HEK293 (cell line): ENCODE results near the gene SUFU.

Source experiments
- CTCF ChIA-PET: fragments of 350-600 bp; formaldehyde crosslinking; extraction: SDS; loops from one replicate; lab custom pipeline; 2021; ENCODE audit warnings: antibody characterized with exemption; lab: Yijun Ruan, JAX
- POLR2A ChIA-PET: fragments of 300-600 bp; formaldehyde crosslinking; extraction: SDS; loops from one replicate; lab custom pipeline; 2020; ENCODE audit warnings: antibody characterized with exemption, inconsistent platforms; lab: Yijun Ruan, JAX
- H3K27ac ChIP-seq: fragments of 200-500 bp; sonication (Bioruptor generic); 2 replicates; pipeline ENCODE4 v1.5.1; 2014; ENCODE audit warnings: low read depth, low read length, control low read depth, inconsistent platforms; ENCODE audit errors: extremely low read depth
- H3K36me3 ChIP-seq, 2 experiments: fragments of 200-500 bp in 1 of 2; sonication (Bioruptor generic) in 1 of 2; 1 replicate in 1 of 2; 2 replicates in 1 of 2; pipeline ENCODE4 v1.5.1; 2014 to 2017; ENCODE audit warnings: inconsistent platforms in 2 of 2, low read length in 2 of 2; ENCODE audit not compliant: control insufficient read depth in 2 of 2, insufficient read depth in 1 of 2
- H3K4me1 ChIP-seq: fragments of 200-500 bp; sonication (Bioruptor generic); 2 replicates; pipeline ENCODE4 v1.5.1; 2014; ENCODE audit warnings: mild to moderate bottlenecking, low read length, inconsistent platforms; ENCODE audit not compliant: control insufficient read depth, insufficient read depth
- H3K4me3 ChIP-seq: 2 replicates; pipeline ENCODE4 v1.5.1; 2011; ENCODE audit warnings: low read depth, mild to moderate bottlenecking, control low read depth, low read length, moderate library complexity
- H3K9me3 ChIP-seq: fragments of 200-500 bp; sonication (Bioruptor generic); 2 replicates; pipeline ENCODE4 v1.5.1; 2014; ENCODE audit warnings: low read depth, low read length, inconsistent platforms; ENCODE audit not compliant: control insufficient read depth, insufficient read depth
- FEZF1 ChIP-seq: fragments of 450-650 bp; formaldehyde crosslinking; IDR thresholded peaks from 2 replicates; pipeline ENCODE4 v1.5.1; 2016; ENCODE audit warnings: missing biosample characterization, missing genetic modification characterization
- MZF1 ChIP-seq: fragments of 450-650 bp; formaldehyde crosslinking; IDR thresholded peaks from 2 replicates; pipeline ENCODE4 v1.5.1; 2017; ENCODE audit warnings: missing biosample characterization, missing genetic modification characterization, borderline replicate concordance
- PRDM4 ChIP-seq: fragments of 450-650 bp; formaldehyde crosslinking; IDR thresholded peaks from 2 replicates; pipeline ENCODE4 v1.5.1; 2017; ENCODE audit warnings: missing biosample characterization, missing genetic modification characterization
- SALL2 ChIP-seq: fragments of 450-650 bp; formaldehyde crosslinking; IDR thresholded peaks from 2 replicates; pipeline ENCODE4 v1.5.0; 2017; ENCODE audit warnings: missing biosample characterization, mild to moderate bottlenecking, missing genetic modification characterization, borderline replicate concordance
- TCF7L2 ChIP-seq: IDR thresholded peaks from 2 replicates; pipeline ENCODE4 v1.6.1; 2011; ENCODE audit warnings: low read depth, mild to moderate bottlenecking, inconsistent platforms, low read length, moderate library complexity, borderline replicate concordance
- ZNF155 ChIP-seq: fragments of 450-650 bp; formaldehyde crosslinking; IDR thresholded peaks from 2 replicates; pipeline ENCODE4 v1.5.1; 2016; ENCODE audit warnings: missing biosample characterization, missing genetic modification characterization
- ZNF174 ChIP-seq: fragments of 450-650 bp; formaldehyde crosslinking; IDR thresholded peaks from 2 replicates; pipeline ENCODE4 v1.5.0; 2017; ENCODE audit warnings: missing biosample characterization, mild to moderate bottlenecking, missing genetic modification characterization
- ZNF184 ChIP-seq: fragments of 450-650 bp; IDR thresholded peaks from 2 replicates; pipeline ENCODE4 v1.5.1; 2018; ENCODE audit warnings: missing biosample characterization, mild to moderate bottlenecking, missing genetic modification characterization
- ZNF24 ChIP-seq: fragments of 450-650 bp; formaldehyde crosslinking; IDR thresholded peaks from 2 replicates; pipeline ENCODE4 v1.5.1; 2016; ENCODE audit warnings: missing biosample characterization, missing genetic modification characterization
- ZNF274 ChIP-seq, 2 experiments: fragments of 200-500 bp in 1 of 2; fragments of 450-650 bp in 1 of 2; sonication (Bioruptor generic) in 1 of 2; formaldehyde crosslinking in 1 of 2; IDR thresholded peaks; 2 replicates each; pipeline versions ENCODE4 v1.5.1 to v1.6.1; 2014 to 2016; ENCODE audit warnings: borderline replicate concordance in 1 of 2, inconsistent platforms in 1 of 2, low read length in 1 of 2, missing biosample characterization in 1 of 2, missing genetic modification characterization in 1 of 2
- ZNF280C ChIP-seq: fragments of 450-650 bp; formaldehyde crosslinking; IDR thresholded peaks from 2 replicates; pipeline ENCODE4 v1.5.1; 2016; ENCODE audit warnings: missing biosample characterization, missing genetic modification characterization
- ZNF292 ChIP-seq: fragments of 450-650 bp; formaldehyde crosslinking; IDR thresholded peaks from 2 replicates; pipeline ENCODE4 v1.5.1; 2016; ENCODE audit warnings: low read depth, missing biosample characterization, missing genetic modification characterization, borderline replicate concordance
- ZNF610 ChIP-seq: fragments of 450-650 bp; formaldehyde crosslinking; IDR thresholded peaks from 2 replicates; pipeline ENCODE4 v1.5.1; 2016; ENCODE audit warnings: missing biosample characterization, missing genetic modification characterization, borderline replicate concordance
- ZNF692 ChIP-seq: fragments of 450-650 bp; formaldehyde crosslinking; IDR thresholded peaks from 2 replicates; pipeline ENCODE4 v1.5.1; 2016; ENCODE audit warnings: missing biosample characterization, missing genetic modification characterization
- ZNF776 ChIP-seq: fragments of 450-650 bp; formaldehyde crosslinking; IDR thresholded peaks from 2 replicates; pipeline ENCODE4 v1.5.0; 2017; ENCODE audit warnings: missing biosample characterization, missing genetic modification characterization, borderline replicate concordance
- ZNF785 ChIP-seq: fragments of 450-650 bp; formaldehyde crosslinking; IDR thresholded peaks from 2 replicates; pipeline ENCODE4 v1.5.1; 2016; ENCODE audit warnings: missing biosample characterization, missing genetic modification characterization
- ZSCAN4 ChIP-seq: fragments of 450-650 bp; formaldehyde crosslinking; IDR thresholded peaks from 2 replicates; pipeline ENCODE4 v1.5.1; 2017; ENCODE audit warnings: missing biosample characterization, missing genetic modification characterization
- TF ChIP-seq, protein P1 (sequence below): fragments of 450-650 bp; formaldehyde crosslinking; IDR thresholded peaks from 2 replicates; pipeline ENCODE4 v1.5.1; 2016; ENCODE audit warnings: missing biosample characterization, missing genetic modification characterization
- TF ChIP-seq, protein P2 (sequence below): fragments of 450-650 bp; formaldehyde crosslinking; IDR thresholded peaks from 2 replicates; pipeline ENCODE4 v1.5.1; 2016; ENCODE audit warnings: missing biosample characterization, missing genetic modification characterization, low read depth

SUFU gene

DNA sequence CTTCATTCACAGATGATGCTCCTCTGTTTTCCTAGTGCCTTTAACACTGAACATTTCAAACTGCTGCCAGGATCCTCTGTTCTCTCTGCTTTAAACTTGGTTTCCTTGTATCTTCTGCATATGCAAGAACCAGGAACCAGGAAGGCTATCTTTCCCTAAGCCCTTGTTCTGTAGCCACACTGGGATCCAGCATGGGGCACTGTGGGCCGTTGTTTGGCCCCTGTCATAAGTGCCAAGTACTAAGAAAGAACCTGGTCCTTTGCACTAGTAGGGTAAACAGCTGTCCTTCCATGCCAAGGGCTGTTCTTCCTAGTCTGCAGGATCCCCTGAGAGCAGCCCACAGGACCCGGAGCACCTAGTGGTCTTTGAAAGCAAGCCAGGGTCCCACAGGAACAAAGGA lies 91.5 kb downstream of the SUFU start:
- POLR2A ChIA-PET: no interaction called here
- Histone ChIP-seq H3K36me3 (peaks cover 3 to 61% of the 10 kb centered on the region in 2 experiments; a peak in 2 of 3 replicates), H3K4me3 (no peak overlapping the region)
- TF ChIP-seq PRDM4 (no peak), ZNF155 (tag by site-specific recombination) (no peak)
- TF ChIP-seq, all 188 proteins: peak for 0
- Histone ChIP-seq H3K4me1 (no peaks in the 10 kb centered on the region), H3K27ac (no peak overlapping the region), H3K9me3 (no peaks in the 10 kb centered on the region)
- CTCF ChIA-PET: interaction anchor here (0.5 to 3.1 kb wide), 14 partner anchors 11 to 376 kb away, joined by 3 to 25 read pairs (median 5); partner anchors contain the start of gene ACTR1A

- peaks cover 3 to 66% of the 10 kb centered on the region in 2 experiments; a peak in 2 of 3 replicates for H3K36me3 ChIP-seq
- ChIA-PET CTCF (interaction anchor here (0.7 to 3.1 kb wide), 19 partner anchors 8 to 377 kb away, joined by 3 to 25 read pairs (median 4); partner anchors contain the start of gene ACTR1A), POLR2A (no interaction called here)
- no peaks in the 10 kb centered on the region for H3K9me3 ChIP-seq
- no peaks in the 10 kb centered on the region for H3K4me1 ChIP-seq
- H3K4me3 ChIP-seq: no peak overlapping the region
- no peak overlapping the region for H3K27ac ChIP-seq
- TF ChIP-seq ZNF280C (tag by site-specific recombination) (no peak), ZNF292 (no peak), ZNF785 (tag by site-specific recombination) (no peak), ZNF174 (no peak), ZNF692 (no peak), ZNF610 (tag by site-specific recombination) (no peak), ZSCAN4 (tag by site-specific recombination) (no peak)
- TF ChIP-seq, protein P1, sequence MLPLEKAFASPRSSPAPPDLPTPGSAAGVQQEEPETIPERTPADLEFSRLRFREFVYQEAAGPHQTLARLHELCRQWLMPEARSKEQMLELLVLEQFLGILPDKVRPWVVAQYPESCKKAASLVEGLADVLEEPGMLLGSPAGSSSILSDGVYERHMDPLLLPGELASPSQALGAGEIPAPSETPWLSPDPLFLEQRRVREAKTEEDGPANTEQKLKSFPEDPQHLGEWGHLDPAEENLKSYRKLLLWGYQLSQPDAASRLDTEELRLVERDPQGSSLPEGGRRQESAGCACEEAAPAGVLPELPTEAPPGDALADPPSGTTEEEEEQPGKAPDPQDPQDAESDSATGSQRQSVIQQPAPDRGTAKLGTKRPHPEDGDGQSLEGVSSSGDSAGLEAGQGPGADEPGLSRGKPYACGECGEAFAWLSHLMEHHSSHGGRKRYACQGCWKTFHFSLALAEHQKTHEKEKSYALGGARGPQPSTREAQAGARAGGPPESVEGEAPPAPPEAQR: no peak
These were observed 92.1 kb downstream of the SUFU start for GRCh38 chr10:102595897-102596296.

DNA sequence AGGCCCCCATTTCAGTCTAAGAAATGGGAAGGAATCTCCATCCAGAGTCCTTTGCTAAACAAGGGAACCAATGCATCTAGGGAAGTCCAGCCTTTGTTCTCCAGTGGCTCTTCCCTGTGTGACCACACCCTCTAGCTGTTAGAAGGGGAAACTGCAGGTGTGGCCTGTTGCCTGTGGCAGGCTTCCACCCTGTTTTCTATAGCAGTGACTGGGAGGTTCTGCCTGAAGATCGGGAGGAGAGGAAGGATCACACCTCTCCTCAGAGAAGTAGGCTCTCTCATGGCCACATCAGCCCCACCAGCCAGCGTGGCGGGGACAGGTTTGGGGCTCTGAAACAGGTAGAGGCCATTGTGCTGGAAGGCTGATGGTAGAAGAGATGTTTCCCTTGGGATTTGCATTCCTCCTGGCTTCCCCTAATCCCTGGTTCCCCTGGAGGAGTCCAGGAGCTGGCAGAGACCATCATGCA lies 92.8 kb downstream of the SUFU start:
- Histone ChIP-seq H3K4me3 (no peak overlapping the region), H3K27ac (no peak overlapping the region), H3K9me3 (no peaks in the 10 kb centered on the region), H3K36me3 (peaks cover 3 to 73% of the 10 kb centered on the region in 2 experiments; a peak in 2 of 3 replicates), H3K4me1 (no peaks in the 10 kb centered on the region)
- ChIA-PET CTCF (interaction anchor here (0.6 to 3.1 kb wide), 19 partner anchors 8 to 377 kb away, joined by 3 to 25 read pairs (median 4); partner anchors contain the start of genes ACTR1A and NFKB2), POLR2A (no interaction called here)
- TF ChIP-seq ZNF274 (IDR thresholded peaks at IDR 0.05; ENCODE audit: low read length) (no peak), ZNF274 (tag by site-specific recombination; IDR thresholded peaks at IDR 0.05; ENCODE audit: borderline replicate concordance) (no peak), ZNF184 (tag by site-specific recombination) (no peak), MZF1 (tag by site-specific recombination) (no peak), ZNF776 (tag by site-specific recombination) (no peak), TCF7L2 (no peak), ZNF24 (tag by site-specific recombination) (no peak), FEZF1 (tag by site-specific recombination) (no peak), SALL2 (tag by site-specific recombination) (no peak)
- TF ChIP-seq, protein P2, sequence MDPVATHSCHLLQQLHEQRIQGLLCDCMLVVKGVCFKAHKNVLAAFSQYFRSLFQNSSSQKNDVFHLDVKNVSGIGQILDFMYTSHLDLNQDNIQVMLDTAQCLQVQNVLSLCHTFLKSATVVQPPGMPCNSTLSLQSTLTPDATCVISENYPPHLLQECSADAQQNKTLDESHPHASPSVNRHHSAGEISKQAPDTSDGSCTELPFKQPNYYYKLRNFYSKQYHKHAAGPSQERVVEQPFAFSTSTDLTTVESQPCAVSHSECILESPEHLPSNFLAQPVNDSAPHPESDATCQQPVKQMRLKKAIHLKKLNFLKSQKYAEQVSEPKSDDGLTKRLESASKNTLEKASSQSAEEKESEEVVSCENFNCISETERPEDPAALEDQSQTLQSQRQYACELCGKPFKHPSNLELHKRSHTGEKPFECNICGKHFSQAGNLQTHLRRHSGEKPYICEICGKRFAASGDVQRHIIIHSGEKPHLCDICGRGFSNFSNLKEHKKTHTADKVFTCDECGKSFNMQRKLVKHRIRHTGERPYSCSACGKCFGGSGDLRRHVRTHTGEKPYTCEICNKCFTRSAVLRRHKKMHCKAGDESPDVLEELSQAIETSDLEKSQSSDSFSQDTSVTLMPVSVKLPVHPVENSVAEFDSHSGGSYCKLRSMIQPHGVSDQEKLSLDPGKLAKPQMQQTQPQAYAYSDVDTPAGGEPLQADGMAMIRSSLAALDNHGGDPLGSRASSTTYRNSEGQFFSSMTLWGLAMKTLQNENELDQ (tag by site-specific recombination): no peak
